ENCODE measurements around the gene METTL2B. TPM values are rescaled to one million over a fixed set of nuclear protein-coding genes. Genes with fewer than 3 reads are reported as not detected.
A peak's percentile ranks its signal among the peaks of the same experiment; 100 is the strongest.
"Not testable (repeated sequence)": the region's sequence is repeated elsewhere in the genome, so short reads cannot be mapped to it uniquely, and the experiment has no call there.

Gene METTL2B
- total RNA-seq, 1 experiment from 2014 or later, result 29.2 TPM

- DNase-seq (ENCODE audit: low read depth), result no peak
Measured at GRCh38 chr7:128454808-128455542, 21.6 kb upstream of the METTL2B start.

DNA sequence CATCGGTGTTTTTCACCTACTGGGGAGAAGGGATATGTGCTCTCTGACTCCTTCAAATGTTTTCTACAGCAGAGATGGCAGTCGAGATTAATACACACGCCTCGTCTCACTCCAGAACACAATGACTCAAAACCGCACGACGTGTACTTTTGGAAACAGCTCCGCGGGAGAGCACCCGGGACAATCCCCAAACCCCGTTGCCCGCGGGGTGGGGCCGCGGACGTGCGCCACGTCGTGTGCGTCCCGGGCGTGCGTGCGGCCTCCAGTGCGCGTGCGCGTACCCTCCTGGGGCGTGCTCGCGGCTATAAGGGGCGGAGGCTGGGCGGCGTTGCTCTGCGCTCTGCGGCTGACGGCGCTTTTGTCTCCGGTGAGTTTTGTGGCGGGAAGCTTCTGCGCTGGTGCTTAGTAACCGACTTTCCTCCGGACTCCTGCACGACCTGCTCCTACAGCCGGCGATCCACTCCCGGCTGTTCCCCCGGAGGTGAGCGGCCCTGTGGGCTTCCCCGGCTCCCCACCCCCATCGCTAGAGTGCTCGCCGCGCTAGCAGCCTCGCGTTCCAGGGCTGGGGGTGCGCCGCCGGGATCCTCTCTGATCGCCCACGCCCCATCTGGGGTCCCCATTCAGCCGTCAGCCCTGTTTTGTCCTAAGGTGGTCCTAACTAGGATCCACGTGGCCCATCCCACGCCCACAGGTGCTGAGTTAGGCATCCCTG lies 20.8 kb upstream of the METTL2B start, which contains the start of gene HILPDA:
HILPDA (plus strand) TSS at position 336 of the 712 bp plus-strand sequence. CDS start 1,391 bp downstream, outside the sequence.
- DNase-seq (ENCODE audit: low read depth), result peak; percentile 98

GRCh38 chr7:128456255-128456725 lies 20.3 kb upstream of the METTL2B start:
- DNase-seq (ENCODE audit: low read depth), result no peak

- DNase-seq (ENCODE audit: low read depth), result not testable (repeated sequence)
Measured at GRCh38 chr7:128457385-128457784, 19.2 kb upstream of the METTL2B start.

DNA sequence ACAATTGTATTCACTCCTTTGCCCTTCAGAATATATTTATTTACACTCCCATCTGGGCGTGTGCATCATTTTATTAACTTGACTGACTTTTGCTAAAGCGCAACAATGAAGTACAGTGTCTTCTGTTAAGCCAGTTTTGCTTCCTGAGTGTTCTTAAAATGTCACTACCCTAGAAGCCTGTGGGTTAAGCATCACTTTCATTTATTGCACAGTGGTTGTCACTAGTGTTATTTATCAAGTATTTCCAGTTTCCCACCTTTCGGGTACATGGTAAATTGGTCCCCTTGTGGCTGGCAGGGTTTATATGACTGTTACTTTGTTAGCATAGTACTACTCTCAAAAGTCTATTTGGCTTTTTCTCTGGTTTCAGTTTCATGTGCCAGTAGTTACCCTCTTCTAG lies 17.6 kb upstream of the METTL2B start:
- DNase-seq (ENCODE audit: low read depth), result no peak

DNA sequence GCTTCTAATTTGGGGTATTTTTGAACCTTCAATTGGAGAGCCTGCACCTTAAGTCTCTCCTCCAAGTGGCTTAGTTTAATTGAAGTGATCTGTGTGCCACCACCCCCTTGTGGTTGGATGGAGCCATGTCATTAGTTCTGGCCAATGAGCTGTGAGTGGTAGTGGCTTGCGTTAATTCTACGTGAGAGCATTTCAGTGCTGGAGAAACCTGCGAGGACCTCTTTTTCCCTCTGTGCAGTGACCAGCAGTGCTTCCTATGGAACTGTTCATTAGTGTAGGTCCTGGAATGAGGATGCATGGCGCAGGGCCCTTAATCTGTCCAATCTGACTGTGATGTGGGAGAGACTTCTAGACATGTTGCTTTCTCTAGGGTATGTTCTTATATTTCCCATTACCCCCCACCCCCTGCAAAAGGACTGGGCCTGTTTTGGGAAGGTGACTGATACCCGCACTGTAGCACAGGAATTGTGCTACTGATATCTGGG lies 17.1 kb upstream of the METTL2B start:
- DNase-seq (ENCODE audit: low read depth), result peak; percentile 65

- DNase-seq (ENCODE audit: low read depth), result no peak
Measured at GRCh38 chr7:128462460-128462859, 14.1 kb upstream of the METTL2B start.

- DNase-seq (ENCODE audit: low read depth), result not testable (repeated sequence)
Measured at GRCh38 chr7:128463345-128463744, 13.2 kb upstream of the METTL2B start.

DNA sequence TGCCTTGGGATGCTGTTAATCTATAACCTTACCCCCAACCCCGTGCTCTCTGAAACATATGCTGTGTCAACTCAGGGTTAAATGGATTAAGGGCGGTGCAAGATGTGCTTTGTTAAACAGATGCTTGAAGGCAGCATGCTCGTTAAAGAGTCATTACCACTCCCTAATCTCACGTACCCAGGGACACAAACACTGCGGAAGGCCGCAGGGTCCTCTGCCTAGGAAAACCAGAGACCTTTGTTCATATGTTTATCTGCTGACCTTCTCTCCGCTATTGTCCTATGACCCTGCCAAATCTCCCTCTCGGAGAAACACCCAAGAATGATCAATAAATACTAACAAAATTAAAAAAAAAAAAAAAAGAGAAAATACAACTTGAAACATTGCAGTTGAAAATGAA lies 12.6 kb upstream of the METTL2B start:
- not testable (repeated sequence) for DNase-seq (ENCODE audit: low read depth)

DNA sequence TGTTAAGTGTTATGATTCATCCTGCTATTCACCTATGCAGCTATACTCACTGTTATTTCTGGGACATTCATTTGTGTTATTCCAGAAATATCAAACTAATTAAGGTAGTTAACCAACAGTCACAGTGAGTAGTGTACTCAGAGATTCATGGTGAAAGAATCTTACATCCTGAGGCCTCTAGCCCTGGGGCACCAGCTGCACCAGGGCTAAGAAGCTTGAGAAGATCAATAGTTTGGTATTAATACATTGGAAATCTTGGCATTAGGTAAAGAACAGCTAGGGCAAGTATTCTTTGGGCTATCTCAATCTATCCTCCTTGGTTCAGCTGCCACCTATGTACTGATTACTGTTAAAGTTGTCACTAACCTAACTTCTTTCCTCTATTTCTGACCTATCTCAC lies 9.7 kb upstream of the METTL2B start:
- not testable (repeated sequence) for DNase-seq (ENCODE audit: low read depth)

- not testable (repeated sequence) for DNase-seq (ENCODE audit: low read depth)
Measured at GRCh38 chr7:128477336-128477690, 765 bp downstream of the METTL2B start.

DNA sequence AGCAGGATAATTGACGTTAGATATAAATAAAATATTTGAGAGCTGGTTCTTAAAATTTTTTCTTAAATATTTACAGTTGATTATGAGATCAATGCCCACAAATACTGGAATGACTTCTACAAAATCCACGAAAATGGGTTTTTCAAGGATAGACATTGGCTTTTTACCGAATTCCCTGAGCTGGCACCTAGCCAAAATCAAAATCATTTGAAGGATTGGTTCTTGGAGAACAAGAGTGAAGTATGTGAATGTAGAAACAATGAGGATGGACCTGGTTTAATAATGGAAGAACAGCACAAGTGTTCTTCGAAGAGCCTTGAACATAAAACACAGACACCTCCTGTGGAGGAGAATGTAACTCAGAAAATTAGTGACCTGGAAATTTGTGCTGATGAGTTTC lies 2.5 kb downstream of the METTL2B start:
- DNase-seq (ENCODE audit: low read depth), result not testable (repeated sequence)

DNA sequence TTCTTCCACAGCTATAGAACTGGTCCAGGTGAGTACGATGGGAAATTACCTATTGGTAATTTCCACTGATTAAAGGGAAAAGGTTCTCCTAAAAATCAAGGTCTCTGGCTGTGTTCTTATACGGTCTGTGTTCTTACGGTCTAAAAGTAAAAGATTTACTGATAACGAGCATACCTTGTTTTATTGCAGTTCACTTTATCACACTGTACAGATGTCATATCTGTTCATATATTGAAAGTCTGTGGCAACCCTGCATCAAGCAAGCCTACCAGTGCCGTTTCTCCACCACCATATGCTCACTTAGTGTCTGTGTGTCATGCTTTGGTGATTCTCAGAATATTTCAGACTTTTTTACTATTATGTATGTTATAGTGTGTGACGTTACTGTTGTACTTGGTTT lies 11.6 kb downstream of the METTL2B start:
- not testable (repeated sequence) for DNase-seq (ENCODE audit: low read depth)

DNA sequence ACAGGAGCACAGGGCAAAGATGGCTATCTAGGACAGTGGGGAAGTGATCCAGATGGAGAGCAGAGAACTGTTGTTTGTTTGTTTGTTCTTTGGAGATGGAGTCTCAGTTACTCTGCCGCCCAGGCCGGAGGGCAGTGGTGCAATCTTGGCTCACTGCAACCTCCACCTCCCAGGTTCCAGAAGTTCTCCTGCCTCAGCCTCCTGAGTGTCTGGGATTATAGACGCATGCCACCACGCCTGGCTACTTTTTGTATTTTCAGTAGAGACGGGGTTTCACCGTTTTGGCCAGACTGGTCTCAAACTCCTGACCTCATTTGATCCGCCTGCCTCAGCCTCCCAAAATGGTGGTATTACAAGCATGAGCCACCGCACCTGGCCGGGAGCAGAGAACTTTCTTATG lies 20.9 kb downstream of the METTL2B start:
- DNase-seq (ENCODE audit: low read depth), result no peak

GRCh38 chr7:128505416-128505815 lies 28.9 kb downstream of the METTL2B start:
- not testable (repeated sequence) for DNase-seq (ENCODE audit: low read depth)

DNA sequence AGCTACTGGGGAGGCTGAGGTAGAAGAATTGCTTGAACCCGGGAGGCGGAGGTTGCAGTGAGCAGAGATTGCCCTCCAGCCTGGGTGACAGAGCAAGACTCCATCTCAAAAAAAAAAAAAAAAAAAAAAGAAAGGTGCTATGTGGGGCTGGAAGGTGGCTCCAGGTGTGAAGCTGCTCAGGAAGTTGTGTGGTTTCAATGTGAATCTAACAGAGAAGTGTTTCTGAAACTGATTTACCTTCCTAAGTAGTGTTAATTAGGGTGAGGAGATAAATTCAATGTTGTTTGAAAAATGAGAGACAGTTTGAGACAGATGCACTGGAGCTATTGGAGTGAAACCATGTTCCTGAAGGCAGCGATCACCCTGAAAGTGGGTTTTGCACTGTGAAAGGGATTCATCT lies 30.3 kb downstream of the METTL2B start:
- not testable (repeated sequence) for DNase-seq (ENCODE audit: low read depth)

GRCh38 chr7:128507321-128507993 lies 30.9 kb downstream of the METTL2B start:
- not testable (repeated sequence) for DNase-seq (ENCODE audit: low read depth)

- not testable (repeated sequence) for DNase-seq (ENCODE audit: low read depth)
Measured at GRCh38 chr7:128511692-128512091, 35.1 kb downstream of the METTL2B start.

DNA sequence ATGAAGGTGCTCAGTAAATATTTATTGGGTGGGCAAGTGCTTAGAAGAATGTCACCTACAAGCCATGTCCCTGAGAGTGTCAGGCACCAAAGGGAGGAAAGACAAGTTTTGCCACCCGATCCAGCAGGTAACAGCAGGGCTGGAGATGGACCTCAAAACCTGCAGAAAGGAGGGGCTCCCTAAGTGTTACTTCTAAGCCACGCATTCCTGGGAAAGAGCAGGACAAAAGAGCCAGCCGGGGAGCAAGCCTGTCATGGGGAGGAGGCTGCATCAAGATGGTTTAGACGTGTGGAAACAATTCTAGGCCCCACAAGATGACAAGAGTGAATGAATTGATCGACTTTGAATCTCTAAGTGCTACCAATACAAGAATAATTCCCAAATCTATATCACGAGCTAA lies 38.7 kb downstream of the METTL2B start:
- not testable (repeated sequence) for DNase-seq (ENCODE audit: low read depth)

- DNase-seq (ENCODE audit: low read depth), result not testable (repeated sequence)
Measured at GRCh38 chr7:128517023-128517422, 40.5 kb downstream of the METTL2B start.

GRCh38 chr7:128523226-128523931 lies 46.8 kb downstream of the METTL2B start:
- peak; percentile 83 for DNase-seq (ENCODE audit: low read depth)

Data from RPMI7951 (cell line).